Tibial nerve (tissue), 4 donors: ENCODE data around the gene NRL. TPM values are rescaled to one million over a fixed set of nuclear protein-coding genes. Genes with fewer than 3 reads are reported as not detected.

Experiments used
- DNase-seq, 2 donors: peaks; one replicate each; pipeline ENCODE4 v3.0.0-alpha.2; 2019; ENCODE audit warnings: low spot score in 2 of 2
- H3K27ac ChIP-seq, 4 donors: fragments of 200-600 bp; sonication (generic) in 3 of 4; one replicate each; pipeline ENCODE4 v1.5.1; 2017 to 2019; ENCODE audit warnings: mild to moderate bottlenecking in 1 of 4
- H3K27me3 ChIP-seq, 2 donors: fragments of 200-600 bp; sonication (generic) in 1 of 2; one replicate each; pipeline versions ENCODE4 v1.5.1 to v1.6.0; 2017 to 2019
- H3K36me3 ChIP-seq, 3 donors: fragments of 200-600 bp; sonication (generic); one replicate each; pipeline ENCODE4 v1.5.1; 2018 to 2019
- H3K4me1 ChIP-seq, 4 donors: fragments of 200-600 bp; sonication (generic) in 3 of 4; one replicate each; pipeline ENCODE4 v1.5.1; 2017 to 2019
- H3K4me3 ChIP-seq, 4 donors: fragments of 200-600 bp; sonication (generic) in 3 of 4; one replicate each; pipeline ENCODE4 v1.5.1; 2017 to 2019; ENCODE audit warnings: mild to moderate bottlenecking in 1 of 4, moderate library complexity in 1 of 4
- H3K9me3 ChIP-seq, 4 donors: fragments of 200-600 bp; sonication (generic) in 3 of 4; one replicate each; pipeline ENCODE4 v1.5.1; 2017 to 2019
- CTCF ChIP-seq, 5 experiments: fragments of 200-600 bp in 3 of 5; fragments of 450-650 bp in 2 of 5; sonication (generic) in 3 of 5; IDR thresholded peaks; one replicate each; pipeline ENCODE4 v1.5.1; 2016 to 2019; ENCODE audit warnings: antibody characterized with exemption in 5 of 5, mild to moderate bottlenecking in 3 of 5, moderate library complexity in 2 of 5
- EP300 ChIP-seq, 2 donors: sonication (generic); formaldehyde crosslinking; IDR thresholded peaks; one replicate each; pipeline ENCODE4 v1.6.1; 2017; ENCODE audit warnings: antibody characterized with exemption in 2 of 2, mild to moderate bottlenecking in 1 of 2
- POLR2A ChIP-seq, 2 donors: fragments of 450-650 bp; IDR thresholded peaks; one replicate each; pipeline ENCODE4 v1.6.1; 2017; ENCODE audit warnings: antibody characterized with exemption in 2 of 2, mild to moderate bottlenecking in 2 of 2, moderate library complexity in 2 of 2
- WGBS, 2 donors: methylation state at CpG; one replicate each; pipeline ENCODE4 v1.1.5; 2018; 5-methylcytosine and 5-hydroxymethylcytosine counted together
- total RNA-seq, 4 donors: library from RNA; depleted of rRNA; stranded (reverse); fragments of >200 nt; gene quantifications; one replicate each; pipeline ENCODE4 v1.1.0, GENCODE V29; 2016

Gene NRL
- total RNA-seq, 4 donors from 2014 or later: 4.8 to 7.0 (median 5.9) TPM

- Histone ChIP-seq H3K4me3 (no peak overlapping the region), H3K4me1 (peaks cover 4 to 19% (median 11%) of the 10 kb centered on the region in 4 donors), H3K36me3 (peaks cover 3 to 56% (median 35%) of the 10 kb centered on the region in 3 donors), H3K9me3 (no peaks in the 10 kb centered on the region), H3K27me3 (no peaks in the 10 kb centered on the region), H3K27ac (no peak overlapping the region)
- no peak for DNase-seq
- TF ChIP-seq EP300 (IDR thresholded peaks at IDR 0.05): no peak
- TF ChIP-seq CTCF (IDR thresholded peaks at IDR 0.05): no peak
- 96 to 99% methylated on average over 5 to 6 of the region's 6 CpGs for WGBS, 2 donors
Observed at GRCh38 chr14:24117179-24117578, 2.4 kb upstream of the NRL start.

GRCh38 chr14:24116128-24116814, 1.5 kb upstream of the NRL start:
- H3K27ac ChIP-seq: peak overlapping the region in 3 of 4 donors; percentile 99 to 100 (median 99)
- DNase-seq: no peak

GRCh38 chr14:24115422-24116127, 826 bp upstream of the NRL start:
- Histone ChIP-seq H3K27me3 (no peaks in the 10 kb centered on the region), H3K4me1 (peaks cover 4 to 19% (median 11%) of the 10 kb centered on the region in 4 donors), H3K36me3 (peaks cover 0 to 40% (median 27%) of the 10 kb centered on the region in 3 donors), H3K4me3 (peak overlapping the region; percentile 46 to 81 (median 76)), H3K9me3 (no peaks in the 10 kb centered on the region), H3K27ac (peak overlapping the region; percentile 99 to 100 (median 99))
- no peak for DNase-seq
- no peak for TF ChIP-seq EP300 (IDR thresholded peaks at IDR 0.05)
- TF ChIP-seq POLR2A (IDR thresholded peaks at IDR 0.05): peak in 1 of 2 donors; percentile 4
- WGBS, 2 donors: 2 to 3% methylated on average over 13 to 14 of the region's 14 CpGs

More at GRCh38 chr14:24116128-24116814, 1.5 kb upstream of the NRL start:
- peak overlapping the region in 3 of 4 donors; percentile 46 to 81 (median 71) for H3K4me3 ChIP-seq
- peaks cover 3 to 47% (median 33%) of the 10 kb centered on the region in 3 donors for H3K36me3 ChIP-seq
- no peak for TF ChIP-seq EP300 (IDR thresholded peaks at IDR 0.05)
- no peak for TF ChIP-seq CTCF (IDR thresholded peaks at IDR 0.05)
- no peak for TF ChIP-seq POLR2A (IDR thresholded peaks at IDR 0.05)
- peaks cover 4 to 19% (median 11%) of the 10 kb centered on the region in 4 donors for H3K4me1 ChIP-seq
- H3K27me3 ChIP-seq: no peaks in the 10 kb centered on the region
- 80 to 83% methylated on average over 6 of the region's 6 CpGs for WGBS, 2 donors
- no peaks in the 10 kb centered on the region for H3K9me3 ChIP-seq

- no peaks in the 10 kb centered on the region for H3K27me3 ChIP-seq
- peak overlapping the region; percentile 99 to 100 (median 99) for H3K27ac ChIP-seq
- H3K4me3 ChIP-seq: peak overlapping the region; percentile 46 to 81 (median 76)
- H3K9me3 ChIP-seq: no peaks in the 10 kb centered on the region
- H3K4me1 ChIP-seq: peaks cover 4 to 23% (median 11%) of the 10 kb centered on the region in 4 donors
- 0 to 1% methylated on average over 37 of the region's 42 CpGs for WGBS, 2 donors
- H3K36me3 ChIP-seq: peaks cover 0 to 24% (median 18%) of the 10 kb centered on the region in 3 donors
- TF ChIP-seq CTCF (IDR thresholded peaks at IDR 0.05): peak in 1 of 5 experiments; percentile 10
- peak; percentile 37 to 50 for TF ChIP-seq EP300 (IDR thresholded peaks at IDR 0.05)
- TF ChIP-seq POLR2A (IDR thresholded peaks at IDR 0.05): peak in 1 of 2 donors; percentile 10
- peak; percentile 71 to 74 for DNase-seq
Observed at GRCh38 chr14:24113801-24114531, 783 bp downstream of the NRL start.

- Histone ChIP-seq H3K36me3 (peaks cover 0 to 18% (median 12%) of the 10 kb centered on the region in 3 donors), H3K4me1 (peaks cover 4 to 28% (median 11%) of the 10 kb centered on the region in 4 donors), H3K27me3 (no peaks in the 10 kb centered on the region), H3K9me3 (no peaks in the 10 kb centered on the region), H3K27ac (peak overlapping the region; percentile 99 to 100 (median 99)), H3K4me3 (peak overlapping the region; percentile 46 to 81 (median 76))
- WGBS, 2 donors: 20 to 26% methylated on average over 15 of the region's 15 CpGs
- no peak for DNase-seq
- no peak for TF ChIP-seq EP300 (IDR thresholded peaks at IDR 0.05)
- TF ChIP-seq POLR2A (IDR thresholded peaks at IDR 0.05): no peak
- no peak for TF ChIP-seq CTCF (IDR thresholded peaks at IDR 0.05)
Observed at GRCh38 chr14:24113379-24113800, 1.4 kb downstream of the NRL start.
